Skin of body (tissue), 2 donors: ENCODE results near the gene RALGAPA2. TPM values are rescaled to one million over a fixed set of nuclear protein-coding genes. Genes with fewer than 3 reads are reported as not detected.

Experiments
- DNase-seq: peaks from one replicate; lab custom pipeline; 2025; lab: John Stamatoyannopoulos, UW
- total RNA-seq: library from RNA; depleted of rRNA; stranded (reverse); fragments of >200 nt; gene quantifications from one replicate; pipeline ENCODE4 v1.2.3, GENCODE V29; 2014

The RALGAPA2 gene
- total RNA-seq, 1 donor from 2014 or later, result 31.9 TPM

GRCh38 chr20:20630551-20630950 lies 81.9 kb downstream of the RALGAPA2 start:
- no peak for DNase-seq

- no peak for DNase-seq
Observed at GRCh38 chr20:20629556-20630188, 82.8 kb downstream of the RALGAPA2 start.

GRCh38 chr20:20628314-20628713 lies 84.1 kb downstream of the RALGAPA2 start:
- no peak for DNase-seq

DNA sequence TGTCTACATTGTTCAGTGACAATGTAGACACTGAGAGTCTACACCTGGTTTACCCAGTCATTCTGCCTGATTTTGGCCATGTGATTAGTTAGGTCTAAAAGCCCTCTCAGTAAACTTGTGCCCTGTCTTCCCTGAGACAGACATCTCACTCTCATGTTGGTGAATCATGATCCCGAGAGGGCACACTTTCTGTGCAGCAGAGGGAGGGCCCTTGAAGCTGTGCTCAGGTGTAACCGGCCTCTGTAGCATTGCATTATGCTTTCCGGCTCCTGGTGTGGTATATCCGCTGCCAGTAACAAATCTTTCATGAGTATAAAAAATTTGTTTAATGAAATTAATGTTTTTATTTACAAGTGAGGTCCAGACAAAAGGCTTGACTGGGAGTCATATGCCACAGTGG lies 85.0 kb downstream of the RALGAPA2 start:
- no peak for DNase-seq

- no peak for DNase-seq
Observed at GRCh38 chr20:20624914-20625313, 87.5 kb downstream of the RALGAPA2 start.

- no peak for DNase-seq
Observed at GRCh38 chr20:20621195-20621594, 91.2 kb downstream of the RALGAPA2 start.

GRCh38 chr20:20614391-20614790 lies 98.1 kb downstream of the RALGAPA2 start:
- DNase-seq, result no peak

- no peak for DNase-seq
Observed at GRCh38 chr20:20612251-20612650, 100.2 kb downstream of the RALGAPA2 start.

GRCh38 chr20:20611167-20611566 lies 101.3 kb downstream of the RALGAPA2 start:
- DNase-seq, result no peak

GRCh38 chr20:20609522-20609921 lies 102.9 kb downstream of the RALGAPA2 start:
- no peak for DNase-seq

- DNase-seq, result no peak
Observed at GRCh38 chr20:20608641-20609040, 103.8 kb downstream of the RALGAPA2 start.

GRCh38 chr20:20608041-20608440 lies 104.4 kb downstream of the RALGAPA2 start:
- no peak for DNase-seq

DNA sequence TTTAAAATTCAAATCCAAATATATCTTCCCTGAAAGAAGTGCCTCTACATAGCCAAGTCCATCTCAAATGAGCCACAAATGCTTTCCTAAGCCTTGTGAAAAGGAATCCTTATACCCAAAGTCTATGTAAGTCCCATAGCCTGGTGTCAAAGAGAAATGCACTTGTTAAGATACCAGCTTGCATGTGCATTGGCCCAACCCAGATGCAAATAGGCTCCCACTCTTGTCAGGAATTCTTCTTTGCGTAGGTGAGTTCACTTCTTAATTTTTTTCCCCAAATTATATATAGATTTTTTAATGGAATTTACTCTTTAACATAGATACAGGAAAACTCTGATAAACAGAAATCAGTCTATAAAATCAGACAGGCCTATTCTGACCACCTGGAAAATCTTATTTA lies 105.6 kb downstream of the RALGAPA2 start:
- no peak for DNase-seq

GRCh38 chr20:20606050-20606449 lies 106.4 kb downstream of the RALGAPA2 start:
- no peak for DNase-seq

DNA sequence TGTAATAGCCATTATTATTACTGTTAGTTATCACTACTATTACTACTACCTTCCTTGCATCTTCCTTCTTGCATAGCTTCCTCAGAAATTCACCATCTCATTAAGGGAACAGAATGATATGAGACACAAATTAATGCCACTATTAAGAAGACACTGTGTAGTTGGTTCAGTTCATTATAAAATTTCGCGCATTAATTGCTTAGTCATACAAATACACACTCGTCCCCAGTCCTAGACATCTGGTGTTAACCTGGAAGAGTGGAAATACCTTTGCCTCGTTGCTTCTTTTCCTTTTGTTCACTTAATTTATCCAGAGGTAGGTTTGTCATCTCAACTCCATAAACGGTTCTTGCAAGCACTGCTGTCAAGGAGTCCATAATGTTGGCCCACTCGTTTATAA lies 107.5 kb downstream of the RALGAPA2 start:
- DNase-seq, result no peak

DNA sequence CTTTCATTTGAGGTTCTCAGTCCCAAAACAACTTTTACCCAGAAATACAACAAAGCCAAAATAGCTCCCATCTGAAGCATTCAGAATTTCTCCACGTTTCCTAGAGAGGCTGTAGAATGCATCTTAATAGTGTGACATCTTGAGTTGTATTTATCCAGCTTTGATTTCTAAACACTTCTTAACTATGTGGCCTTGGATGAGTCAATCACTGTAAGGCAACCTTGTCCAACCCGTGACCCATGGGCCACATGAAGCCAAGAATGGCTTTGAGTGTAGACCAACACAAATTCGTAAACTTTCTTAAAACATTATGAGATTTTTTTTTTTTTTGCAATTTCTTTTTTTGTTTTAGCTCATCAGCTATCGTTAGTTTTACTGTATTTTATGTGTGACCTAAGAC lies 108.1 kb downstream of the RALGAPA2 start:
- no peak for DNase-seq

DNA sequence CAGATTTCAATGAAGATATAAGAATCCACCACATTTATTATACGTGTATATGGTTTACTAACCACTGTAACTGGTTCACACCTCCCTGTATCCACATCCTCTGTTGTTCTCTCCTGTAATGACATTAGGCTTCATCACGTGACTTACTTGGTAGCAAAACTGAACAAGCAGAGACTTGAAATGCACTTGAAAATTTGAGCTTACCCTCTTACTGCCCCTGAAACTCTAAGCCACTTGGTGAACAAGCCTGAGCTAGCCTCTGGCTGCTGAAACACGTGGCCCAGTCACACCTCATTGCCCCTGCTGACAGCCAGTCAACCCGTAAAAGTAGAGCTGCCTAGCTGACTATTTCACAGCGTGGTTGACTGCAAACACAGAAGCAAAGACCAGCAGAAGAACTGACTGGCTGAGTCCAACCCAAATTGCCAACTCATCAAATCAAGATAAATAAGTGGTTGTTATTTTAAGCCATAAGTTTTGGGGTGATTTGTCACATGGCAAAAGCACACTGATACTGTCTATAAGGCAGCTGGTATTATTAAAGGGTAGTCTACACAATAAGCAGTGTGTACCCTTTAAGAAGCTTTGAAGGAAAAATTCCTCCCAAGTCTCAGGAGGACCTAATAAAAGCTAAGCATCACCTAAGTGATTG lies 109.0 kb downstream of the RALGAPA2 start:
- DNase-seq, result no peak

GRCh38 chr20:20597966-20598365 lies 114.5 kb downstream of the RALGAPA2 start:
- DNase-seq, result no peak

GRCh38 chr20:20594171-20594530 lies 118.3 kb downstream of the RALGAPA2 start:
- no peak for DNase-seq

- DNase-seq, result no peak
Observed at GRCh38 chr20:20593447-20594170, 118.8 kb downstream of the RALGAPA2 start.

DNA sequence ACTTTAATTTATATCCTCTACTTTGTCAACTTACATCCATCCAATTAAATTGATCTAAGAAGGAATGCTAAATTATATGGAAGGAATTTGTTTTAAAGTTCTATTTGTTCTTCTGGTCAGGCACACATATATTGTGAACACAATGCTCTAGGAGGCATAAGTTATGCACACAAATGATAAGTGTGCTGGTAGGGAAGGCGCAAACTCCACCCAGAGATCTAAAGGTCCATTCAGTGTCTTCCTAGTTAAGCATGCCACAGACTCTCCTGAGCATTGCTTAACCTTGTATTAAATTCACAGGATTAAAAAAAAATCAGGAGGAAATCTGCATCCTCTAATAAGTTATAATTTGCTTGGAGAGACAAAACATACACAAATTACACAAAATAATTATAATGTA lies 127.3 kb downstream of the RALGAPA2 start:
- no peak for DNase-seq

- DNase-seq, result no peak
Observed at GRCh38 chr20:20582734-20583133, 129.7 kb downstream of the RALGAPA2 start.

DNA sequence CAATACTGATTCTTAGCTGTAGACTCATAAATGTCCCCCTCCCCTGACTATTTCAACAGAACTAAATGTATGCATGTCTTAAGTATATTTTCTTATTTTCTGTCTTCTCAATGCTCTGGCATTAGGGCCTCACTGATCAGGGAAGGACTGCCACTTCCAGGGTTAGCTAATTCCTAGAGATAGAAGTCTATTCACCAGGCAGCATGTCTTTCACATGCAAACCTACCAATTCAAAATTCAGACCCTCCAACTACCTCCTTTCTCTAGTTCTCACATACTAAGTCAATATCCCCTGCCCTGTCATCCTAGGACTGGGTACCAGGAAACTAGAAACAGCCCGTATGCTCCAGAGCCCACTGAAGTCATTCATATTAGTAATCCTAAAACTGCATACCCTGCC lies 132.3 kb downstream of the RALGAPA2 start:
- no peak for DNase-seq
